ENCODE results near the gene OR1D5. TPM values are rescaled to one million over a fixed set of nuclear protein-coding genes. Genes with fewer than 3 reads are reported as not detected.
"Not testable (repeated sequence)": the region's sequence is repeated elsewhere in the genome, so short reads cannot be mapped to it uniquely, and the experiment has no call there.

OR1D5 gene
- total RNA-seq (2021; ENCODE audit: unreplicated experiment) = not detected
- polyA plus RNA-seq (2012; ENCODE audit: insufficient read length) = not detected
- not detected for Bru-seq, nascent RNA
- BruChase-seq, experiment 1, labeled RNA remaining after a 2-hour chase = not detected
- not detected for BruChase-seq, experiment 2, labeled RNA remaining after a 6-hour chase
- long read RNA-seq = 0 reads

GRCh38 chr17:3063507-3063906 is at the start of gene OR1D5:
Gene OR1D5 (minus strand): TSS chr17:3063607. CDS start chr17:3063607, 0 bp downstream.
- H3K27me3 ChIP-seq (ENCODE audit: control insufficient read depth, insufficient read depth, low read length); H3K36me3 ChIP-seq (ENCODE audit: control insufficient read depth, insufficient read depth, low read length); H3K27ac ChIP-seq (ENCODE audit: low read length); H3K4me1 ChIP-seq (ENCODE audit: control insufficient read depth, insufficient read depth, low read length); H3K4me3 ChIP-seq (ENCODE audit: low read depth in 2 of 2, low read length in 2 of 2); intact Hi-C loops (cut with micrococcal nuclease; ENCODE audit: unreplicated experiment); DNase-seq (ENCODE audit: low read depth, low spot score); H3K9me3 ChIP-seq (ENCODE audit: control insufficient read depth, insufficient read depth, low read depth, low read length); in situ Hi-C loops (cut with HindIII; ENCODE audit: low pct_unique_long_range_greater_than_20kb, low sequenced_read_pairs); CTCF ChIA-PET; BruUV-seq (replicated peaks); POLR2A ChIA-PET; ATAC-seq: not testable (repeated sequence)

GRCh38 chr17:3104322-3104721 is 40.9 kb upstream of the OR1D5 start, which contains the start of gene OR1D2:
Gene OR1D2 (minus strand): TSS chr17:3104422. CDS start chr17:3092996, 11,426 bp downstream.
- no TSS peak for BruUV-seq (replicated peaks)
- Histone ChIP-seq H3K4me1 (ENCODE audit: control insufficient read depth, insufficient read depth, low read length) (no peaks in the 10 kb centered on the region), H3K9me3 (ENCODE audit: control insufficient read depth, insufficient read depth, low read depth, low read length) (no peaks in the 10 kb centered on the region), H3K4me3 (ENCODE audit: low read depth in 2 of 2, low read length in 2 of 2) (no peak within 1 kb of the TSS), H3K27me3 (ENCODE audit: control insufficient read depth, insufficient read depth, low read length) (peaks cover 4% of the 10 kb centered on the region; the same call in 1 of the 2 replicates), H3K27ac (ENCODE audit: low read length) (no peak within 1 kb of the TSS), H3K36me3 (ENCODE audit: control insufficient read depth, insufficient read depth, low read length) (no peaks in the 10 kb centered on the region)
- in situ Hi-C loops (cut with HindIII; ENCODE audit: low pct_unique_long_range_greater_than_20kb, low sequenced_read_pairs) = no loop called here
- TF ChIP-seq CTCF (IDR thresholded peaks at IDR 0.05) = no peak
- TF ChIP-seq SIN3A (IDR thresholded peaks at IDR 0.05; ENCODE audit: borderline replicate concordance, insufficient read depth, low read depth, low read length) = no peak
- no peak for TF ChIP-seq REST (IDR thresholded peaks at IDR 0.05; ENCODE audit: insufficient read depth in 1 of 2, low read depth in 2 of 2, low read length in 1 of 2)
- TF ChIP-seq POLR2AphosphoS5 (IDR thresholded peaks at IDR 0.05; ENCODE audit: low read depth, low read length) = no peak
- no peak for TF ChIP-seq TCF7L2 (IDR thresholded peaks at IDR 0.05; ENCODE audit: low read depth, low read length)
- no peak for DNase-seq (ENCODE audit: low read depth, low spot score)
- ATAC-seq = no peak
- intact Hi-C loops (cut with micrococcal nuclease; ENCODE audit: unreplicated experiment) = no loop called here
- CTCF ChIA-PET = no interaction called here
- POLR2A ChIA-PET = interaction anchor here (0.5 kb wide), 1 partner anchor 59 kb away, joined by 3 read pairs; no protein-coding TSS in a partner anchor

GRCh38 chr17:3073850-3074249 is 10.4 kb upstream of the OR1D5 start:
- H3K36me3 ChIP-seq (ENCODE audit: control insufficient read depth, insufficient read depth, low read length); intact Hi-C loops (cut with micrococcal nuclease; ENCODE audit: unreplicated experiment); ATAC-seq; in situ Hi-C loops (cut with HindIII; ENCODE audit: low pct_unique_long_range_greater_than_20kb, low sequenced_read_pairs); H3K9me3 ChIP-seq (ENCODE audit: control insufficient read depth, insufficient read depth, low read depth, low read length); H3K4me1 ChIP-seq (ENCODE audit: control insufficient read depth, insufficient read depth, low read length); H3K27me3 ChIP-seq (ENCODE audit: control insufficient read depth, insufficient read depth, low read length); BruUV-seq (replicated peaks); H3K27ac ChIP-seq (ENCODE audit: low read length); H3K4me3 ChIP-seq (ENCODE audit: low read depth in 2 of 2, low read length in 2 of 2); CTCF ChIA-PET; POLR2A ChIA-PET; DNase-seq (ENCODE audit: low read depth, low spot score): not testable (repeated sequence)

- BruUV-seq (replicated peaks); ATAC-seq; intact Hi-C loops (cut with micrococcal nuclease; ENCODE audit: unreplicated experiment); H3K27ac ChIP-seq (ENCODE audit: low read length); H3K9me3 ChIP-seq (ENCODE audit: control insufficient read depth, insufficient read depth, low read depth, low read length); H3K27me3 ChIP-seq (ENCODE audit: control insufficient read depth, insufficient read depth, low read length); DNase-seq (ENCODE audit: low read depth, low spot score); H3K4me1 ChIP-seq (ENCODE audit: control insufficient read depth, insufficient read depth, low read length); H3K4me3 ChIP-seq (ENCODE audit: low read depth in 2 of 2, low read length in 2 of 2); CTCF ChIA-PET; in situ Hi-C loops (cut with HindIII; ENCODE audit: low pct_unique_long_range_greater_than_20kb, low sequenced_read_pairs); H3K36me3 ChIP-seq (ENCODE audit: control insufficient read depth, insufficient read depth, low read length); POLR2A ChIA-PET: not testable (repeated sequence)
Observed at GRCh38 chr17:3065192-3065591, 1.8 kb upstream of the OR1D5 start.

- not testable (repeated sequence) for DNase-seq (ENCODE audit: low read depth, low spot score)
Observed at GRCh38 chr17:3062824-3063377, 506 bp downstream of the OR1D5 start.

More at GRCh38 chr17:3062824-3063377, 506 bp downstream of the OR1D5 start:
- in situ Hi-C loops (cut with HindIII; ENCODE audit: low pct_unique_long_range_greater_than_20kb, low sequenced_read_pairs); H3K27me3 ChIP-seq (ENCODE audit: control insufficient read depth, insufficient read depth, low read length); BruUV-seq (replicated peaks); H3K36me3 ChIP-seq (ENCODE audit: control insufficient read depth, insufficient read depth, low read length); CTCF ChIA-PET; ATAC-seq; POLR2A ChIA-PET; H3K4me3 ChIP-seq (ENCODE audit: low read depth in 2 of 2, low read length in 2 of 2); intact Hi-C loops (cut with micrococcal nuclease; ENCODE audit: unreplicated experiment); H3K27ac ChIP-seq (ENCODE audit: low read length); H3K4me1 ChIP-seq (ENCODE audit: control insufficient read depth, insufficient read depth, low read length); H3K9me3 ChIP-seq (ENCODE audit: control insufficient read depth, insufficient read depth, low read depth, low read length): not testable (repeated sequence)
